Mucosa of stomach (tissue), 1 donor: ENCODE measurements around the gene PCSK2.

Experiments used
- H3K27me3 ChIP-seq: one replicate; pipeline ENCODE4 v1.7.0; 2013; ENCODE audit warnings: mild to moderate bottlenecking, low read length; ENCODE audit not compliant: control insufficient read depth, insufficient read depth
- H3K36me3 ChIP-seq: one replicate; pipeline ENCODE4 v1.7.0; 2013; ENCODE audit warnings: low read length; ENCODE audit not compliant: control insufficient read depth, insufficient read depth
- H3K4me1 ChIP-seq: one replicate; pipeline ENCODE4 v1.7.0; 2013; ENCODE audit warnings: mild to moderate bottlenecking, low read length; ENCODE audit not compliant: control insufficient read depth, insufficient read depth
- H3K4me3 ChIP-seq: one replicate; pipeline ENCODE4 v1.7.0; 2013; ENCODE audit warnings: low read length
- H3K9ac ChIP-seq: one replicate; pipeline ENCODE4 v1.7.0; 2013; ENCODE audit warnings: mild to moderate bottlenecking, low read length, moderate library complexity
- H3K9me3 ChIP-seq: one replicate; pipeline ENCODE4 v1.7.0; 2013; ENCODE audit warnings: mild to moderate bottlenecking, low read length, moderate library complexity; ENCODE audit not compliant: control insufficient read depth
- donor health status: Pancreatic carcinoma.

The PCSK2 gene

DNA sequence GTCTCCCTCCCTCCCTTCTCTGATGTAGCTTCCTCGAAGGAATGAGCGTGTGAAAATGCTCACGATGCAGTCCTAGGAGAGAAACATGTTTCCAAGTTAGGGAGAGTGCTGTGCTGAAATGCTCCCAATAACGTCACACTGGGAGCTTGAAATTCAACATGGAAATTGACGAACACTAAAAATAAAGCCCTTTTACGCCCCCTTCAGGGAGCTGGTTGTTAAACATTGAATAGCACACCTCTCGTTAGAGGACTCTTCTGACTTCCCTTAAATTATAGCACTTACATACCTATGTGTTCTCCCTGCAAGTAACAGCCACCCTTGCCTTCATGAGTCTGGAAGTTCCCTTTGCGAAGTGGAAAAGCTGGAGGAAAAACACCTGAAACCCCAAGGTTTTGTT lies 215.7 kb downstream of the PCSK2 start:
- Histone ChIP-seq H3K4me1 (peaks cover 6% of the 10 kb centered on the region), H3K36me3 (no peaks in the 10 kb centered on the region), H3K9me3 (no peaks in the 10 kb centered on the region), H3K27me3 (peaks cover 5% of the 10 kb centered on the region), H3K4me3 (no peak overlapping the region), H3K9ac (no peak overlapping the region)

DNA sequence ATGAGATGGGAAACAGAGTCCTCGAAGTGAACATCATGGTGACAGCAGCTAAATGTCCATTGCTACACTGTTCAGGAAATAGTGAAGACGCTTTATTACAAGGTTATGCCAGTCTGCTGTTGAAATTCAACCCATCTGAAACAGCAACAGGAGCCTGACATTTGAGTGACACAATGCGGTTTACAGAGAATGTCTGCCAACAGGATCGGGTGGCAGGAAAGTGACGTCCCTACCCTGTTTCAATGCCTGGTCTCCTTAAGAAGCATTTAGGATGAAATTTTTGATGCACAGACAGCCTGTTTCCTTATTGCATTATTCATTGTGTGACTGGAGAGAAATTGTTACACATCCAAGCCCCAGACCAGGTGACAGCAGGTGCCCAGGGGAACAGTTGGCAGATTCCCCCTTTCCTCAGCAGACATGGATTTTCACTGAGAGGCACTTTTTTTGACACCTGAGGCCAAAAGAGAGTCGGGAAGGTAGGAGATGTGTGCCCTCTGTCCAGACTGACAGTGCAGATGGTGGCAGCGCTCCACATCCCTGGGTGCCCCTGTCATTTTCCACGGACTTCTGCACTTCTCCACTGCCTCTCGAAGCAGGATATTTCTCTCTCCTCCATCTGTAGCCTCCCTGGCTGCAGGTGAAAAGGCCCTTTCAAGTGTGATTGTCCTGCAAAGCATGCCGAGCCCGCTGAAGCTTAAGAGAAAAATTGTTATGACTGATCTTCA lies 216.5 kb downstream of the PCSK2 start:
- Histone ChIP-seq H3K4me3 (no peak overlapping the region), H3K9ac (no peak overlapping the region), H3K4me1 (peaks cover 6% of the 10 kb centered on the region), H3K27me3 (peaks cover 5% of the 10 kb centered on the region), H3K9me3 (no peaks in the 10 kb centered on the region), H3K36me3 (no peaks in the 10 kb centered on the region)

DNA sequence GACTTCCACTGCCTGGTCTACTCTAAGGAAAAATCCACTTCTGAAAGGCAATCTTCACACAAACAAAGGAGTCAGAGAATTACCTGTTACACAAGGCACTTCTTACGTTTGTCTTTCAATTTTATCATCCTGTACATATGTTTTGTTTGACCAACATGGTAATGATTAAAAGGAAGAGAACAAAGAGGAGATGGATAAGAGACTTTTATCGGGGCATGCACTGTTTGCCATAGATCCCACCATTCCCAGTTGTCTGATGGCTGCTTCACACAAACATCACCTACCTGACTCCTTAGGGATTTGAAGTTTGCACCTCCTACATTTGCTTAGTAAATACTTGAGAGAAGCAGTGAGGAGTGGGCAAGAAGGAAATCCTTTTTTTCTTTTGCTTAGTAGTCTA lies 217.3 kb downstream of the PCSK2 start:
- Histone ChIP-seq H3K36me3 (no peaks in the 10 kb centered on the region), H3K4me1 (peaks cover 6% of the 10 kb centered on the region), H3K4me3 (no peak overlapping the region), H3K27me3 (peaks cover 5% of the 10 kb centered on the region), H3K9me3 (no peaks in the 10 kb centered on the region), H3K9ac (no peak overlapping the region)

DNA sequence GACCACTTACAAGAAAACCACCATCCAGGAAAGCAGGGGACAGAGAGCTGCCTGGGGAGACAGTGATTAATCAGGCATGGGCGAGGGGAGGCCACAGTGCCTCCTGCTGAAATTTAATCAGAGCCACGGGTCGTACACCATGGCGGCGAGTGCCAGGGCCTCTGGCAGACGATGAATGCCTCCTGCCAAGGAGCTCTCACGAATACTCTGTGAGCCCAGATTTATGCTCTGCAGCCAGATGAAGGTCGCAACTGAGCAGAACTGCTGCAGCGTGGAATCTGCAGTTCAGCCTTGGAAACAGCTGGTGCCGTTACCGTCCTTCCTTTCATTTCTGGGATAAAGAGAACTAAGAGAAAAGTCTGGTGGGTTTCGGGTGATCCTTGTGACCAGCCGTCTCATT lies 218.7 kb downstream of the PCSK2 start:
- H3K4me1 ChIP-seq, result peaks cover 6% of the 10 kb centered on the region
- H3K4me3 ChIP-seq, result no peak overlapping the region
- no peaks in the 10 kb centered on the region for H3K9me3 ChIP-seq
- no peak overlapping the region for H3K9ac ChIP-seq
- no peaks in the 10 kb centered on the region for H3K36me3 ChIP-seq
- peaks cover 5% of the 10 kb centered on the region for H3K27me3 ChIP-seq

DNA sequence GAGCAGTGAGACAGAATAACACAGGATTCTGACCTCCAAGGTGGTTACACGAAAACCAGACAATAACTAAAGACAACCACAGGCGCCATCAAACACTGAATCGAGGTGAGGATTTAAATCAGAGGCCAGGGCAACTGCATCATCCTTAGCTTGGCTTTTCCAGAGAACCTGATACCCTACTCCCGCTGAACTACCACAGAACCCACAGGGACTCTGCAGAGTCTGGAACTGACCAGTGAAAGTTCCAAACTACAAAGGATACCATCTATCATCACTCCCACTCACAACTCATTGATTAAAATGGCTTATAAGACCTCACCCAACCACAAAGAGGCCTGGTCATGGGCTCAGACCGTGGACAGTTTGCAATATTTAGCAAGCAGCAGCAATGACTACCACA lies 219.3 kb downstream of the PCSK2 start:
- peaks cover 6% of the 10 kb centered on the region for H3K4me1 ChIP-seq
- H3K9me3 ChIP-seq, result no peaks in the 10 kb centered on the region
- H3K36me3 ChIP-seq, result no peaks in the 10 kb centered on the region
- H3K4me3 ChIP-seq, result no peak overlapping the region
- H3K9ac ChIP-seq, result no peak overlapping the region
- H3K27me3 ChIP-seq, result peaks cover 6% of the 10 kb centered on the region

DNA sequence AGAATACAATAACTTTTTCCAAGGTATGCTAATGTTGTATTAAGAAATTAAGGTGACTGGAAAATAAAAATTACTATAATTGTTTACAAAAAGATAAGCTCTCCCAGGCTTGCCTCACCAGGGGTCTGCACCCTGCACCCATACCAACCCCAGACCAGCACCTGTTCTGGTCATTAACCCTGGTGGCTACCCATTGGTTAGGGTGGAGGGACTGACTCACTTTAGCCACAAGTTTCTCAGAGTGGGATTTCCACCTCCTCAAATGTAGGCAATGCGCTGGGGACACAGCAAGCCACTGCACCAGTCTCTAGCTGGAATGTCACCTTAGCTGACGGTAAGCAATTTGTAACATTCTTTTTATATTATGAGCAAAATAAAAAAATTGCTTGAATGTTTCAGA lies 221.2 kb downstream of the PCSK2 start:
- H3K27me3 ChIP-seq, result peaks cover 5% of the 10 kb centered on the region
- peaks cover 6% of the 10 kb centered on the region for H3K4me1 ChIP-seq
- no peak overlapping the region for H3K9ac ChIP-seq
- H3K36me3 ChIP-seq, result no peaks in the 10 kb centered on the region
- no peaks in the 10 kb centered on the region for H3K9me3 ChIP-seq
- no peak overlapping the region for H3K4me3 ChIP-seq

DNA sequence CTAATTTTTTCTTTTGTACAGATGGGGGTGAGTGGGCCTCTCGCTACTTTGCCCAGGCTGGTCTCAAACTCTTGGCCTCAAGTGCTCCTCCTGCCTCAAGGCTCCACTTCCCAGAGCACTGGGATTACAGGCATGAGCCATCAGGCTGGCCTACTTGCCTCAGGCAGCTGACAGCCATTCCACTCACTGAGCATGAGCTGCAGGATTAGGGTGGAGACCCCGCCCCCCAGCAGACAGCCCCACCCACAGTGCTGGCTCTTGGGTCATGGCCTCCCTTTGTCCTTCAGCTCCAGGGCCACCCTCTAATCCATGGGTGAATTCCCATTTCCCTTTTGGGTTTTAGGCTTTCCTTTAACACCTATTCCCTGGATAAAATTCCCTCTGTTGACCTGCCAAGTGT lies 222.2 kb downstream of the PCSK2 start:
- H3K9me3 ChIP-seq, result no peaks in the 10 kb centered on the region
- H3K27me3 ChIP-seq, result peaks cover 9% of the 10 kb centered on the region
- no peak overlapping the region for H3K9ac ChIP-seq
- H3K4me3 ChIP-seq, result no peak overlapping the region
- no peaks in the 10 kb centered on the region for H3K36me3 ChIP-seq
- no peaks in the 10 kb centered on the region for H3K4me1 ChIP-seq

DNA sequence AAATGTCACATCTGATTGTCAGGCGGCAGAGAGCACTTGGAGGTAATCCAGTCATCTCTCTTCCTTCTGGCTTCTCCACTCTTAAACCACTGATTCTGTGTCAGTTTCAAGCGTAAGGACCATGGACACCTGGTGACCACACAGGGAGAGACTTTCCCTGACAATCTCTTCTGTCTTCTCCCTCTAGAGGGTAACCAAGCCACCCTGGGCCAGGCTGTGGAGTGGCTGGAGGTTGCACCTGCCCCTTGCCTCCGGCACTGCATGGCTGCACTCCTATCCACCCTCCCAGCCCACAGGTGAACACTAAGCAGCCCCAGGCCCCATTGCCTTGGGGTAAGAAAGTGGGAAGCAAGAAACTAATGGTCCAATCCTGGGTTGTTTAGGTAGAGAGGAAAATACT lies 225.6 kb downstream of the PCSK2 start:
- Histone ChIP-seq H3K4me3 (no peak overlapping the region), H3K4me1 (no peaks in the 10 kb centered on the region), H3K36me3 (no peaks in the 10 kb centered on the region), H3K9ac (no peak overlapping the region), H3K9me3 (no peaks in the 10 kb centered on the region), H3K27me3 (peaks cover 9% of the 10 kb centered on the region)

DNA sequence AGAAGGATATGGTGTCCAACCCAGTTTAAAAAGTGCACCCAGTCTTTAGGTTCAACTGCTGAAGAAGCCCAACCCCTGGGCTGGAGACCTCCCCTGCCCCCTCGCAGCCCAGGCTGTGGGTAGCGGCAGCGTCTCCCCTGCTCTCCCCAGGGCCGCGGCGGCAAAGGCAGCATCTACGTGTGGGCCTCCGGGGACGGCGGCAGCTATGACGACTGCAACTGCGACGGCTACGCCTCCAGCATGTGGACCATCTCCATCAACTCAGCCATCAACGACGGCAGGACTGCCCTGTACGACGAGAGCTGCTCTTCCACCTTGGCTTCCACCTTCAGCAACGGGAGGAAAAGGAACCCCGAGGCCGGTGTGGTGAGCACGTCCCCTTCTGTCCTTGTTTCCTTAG lies 226.8 kb downstream of the PCSK2 start:
- H3K27me3 ChIP-seq, result peaks cover 9% of the 10 kb centered on the region
- H3K9me3 ChIP-seq, result no peaks in the 10 kb centered on the region
- no peak overlapping the region for H3K9ac ChIP-seq
- no peak overlapping the region for H3K4me3 ChIP-seq
- no peaks in the 10 kb centered on the region for H3K4me1 ChIP-seq
- H3K36me3 ChIP-seq, result no peaks in the 10 kb centered on the region

DNA sequence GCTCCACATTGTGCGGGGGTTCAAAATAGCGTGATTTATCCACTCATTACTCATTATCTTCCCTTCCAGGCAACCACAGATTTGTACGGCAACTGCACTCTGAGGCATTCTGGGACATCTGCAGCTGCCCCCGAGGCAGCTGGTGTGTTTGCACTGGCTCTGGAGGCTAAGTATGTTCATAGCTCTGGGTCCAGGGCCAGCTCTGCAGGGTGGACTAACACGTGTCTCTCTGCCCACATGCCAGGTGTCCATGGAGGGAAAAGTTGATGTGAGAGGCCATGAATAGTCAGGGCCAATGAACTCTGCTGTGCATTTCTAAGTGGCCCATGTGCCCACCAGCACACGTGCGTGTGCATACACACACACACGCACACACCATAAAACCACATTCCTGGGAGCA lies 229.4 kb downstream of the PCSK2 start:
- Histone ChIP-seq H3K27me3 (peaks cover 7% of the 10 kb centered on the region), H3K9me3 (no peaks in the 10 kb centered on the region), H3K36me3 (no peaks in the 10 kb centered on the region), H3K9ac (no peak overlapping the region), H3K4me3 (no peak overlapping the region), H3K4me1 (no peaks in the 10 kb centered on the region)

DNA sequence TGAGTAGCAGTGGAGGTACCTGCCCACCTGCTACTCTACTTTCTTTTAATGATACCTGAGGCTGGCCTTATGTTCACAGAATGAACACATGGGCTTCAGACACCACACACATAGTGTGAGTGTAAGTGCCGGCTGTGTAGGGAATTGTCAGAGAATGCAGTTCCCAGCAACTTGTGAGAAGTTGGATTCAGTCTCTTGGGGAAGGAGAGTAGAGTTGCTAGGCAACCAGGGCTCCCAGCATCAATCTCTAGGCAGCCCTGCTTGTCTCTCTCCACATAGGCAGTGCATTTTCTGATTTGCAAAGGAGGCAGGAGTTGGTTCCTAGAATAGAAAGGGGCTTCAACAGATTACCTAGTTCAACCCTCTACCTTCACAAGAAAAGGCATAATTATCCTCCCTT lies 230.2 kb downstream of the PCSK2 start:
- no peak overlapping the region for H3K4me3 ChIP-seq
- no peaks in the 10 kb centered on the region for H3K36me3 ChIP-seq
- H3K9ac ChIP-seq, result no peak overlapping the region
- H3K9me3 ChIP-seq, result no peaks in the 10 kb centered on the region
- H3K27me3 ChIP-seq, result peaks cover 4% of the 10 kb centered on the region
- no peaks in the 10 kb centered on the region for H3K4me1 ChIP-seq

DNA sequence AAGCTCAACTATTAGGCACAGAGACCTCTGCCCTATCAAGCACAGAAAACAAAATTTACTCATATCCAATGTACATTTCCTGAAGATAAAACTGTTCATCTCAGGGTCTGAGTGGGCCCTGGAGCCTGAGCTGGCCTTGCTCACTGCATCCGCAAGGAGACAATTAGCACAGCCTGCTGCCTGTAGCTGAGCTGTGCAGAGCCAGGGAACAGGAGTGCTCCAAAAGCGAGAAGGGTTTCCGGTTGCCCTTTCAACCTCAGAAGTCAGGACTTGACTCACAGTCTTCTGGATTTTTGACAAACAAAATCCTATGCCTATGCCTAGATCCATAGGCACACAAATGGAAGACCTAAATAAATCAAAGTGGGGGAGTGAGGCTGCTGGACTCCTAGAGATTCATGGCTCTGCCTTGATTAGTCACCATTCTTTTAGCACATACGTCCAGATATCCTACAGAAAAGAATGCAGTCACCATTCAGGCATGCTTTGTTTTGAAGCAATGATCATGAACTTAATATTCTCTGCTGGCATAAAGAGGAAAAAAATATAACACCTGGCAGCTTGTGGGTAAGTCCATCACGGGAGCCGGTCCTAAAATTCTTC lies 230.8 kb downstream of the PCSK2 start:
- Histone ChIP-seq H3K9me3 (no peaks in the 10 kb centered on the region), H3K9ac (no peak overlapping the region), H3K4me1 (no peaks in the 10 kb centered on the region), H3K27me3 (peaks cover 4% of the 10 kb centered on the region), H3K4me3 (no peak overlapping the region), H3K36me3 (no peaks in the 10 kb centered on the region)
